ENCODE data around the gene PECR. TPM values are rescaled to one million over a fixed set of nuclear protein-coding genes. Genes with fewer than 3 reads are reported as not detected.

The PECR gene
- total and polyA plus RNA-seq, 10 of the 15 experiments (the other 5 are each of a cell fraction or from before 2014, with no cell fraction given): 7.6 to 37.4 (median 25.7) TPM

GRCh38 chr2:216066230-216066629, 15.4 kb downstream of the PECR start:
- CTCF ChIA-PET: interaction anchor here (1.0 to 1.3 kb wide), 2 partner anchors 18 to 32 kb away, joined by 3 read pairs; no protein-coding TSS in a partner anchor
- no peak overlapping the region for H3K4me2 ChIP-seq (ENCODE audit: control insufficient read depth, insufficient read depth)
- H3K79me2 ChIP-seq (ENCODE audit: control insufficient read depth, insufficient read depth, low read length): no peaks in the 10 kb centered on the region
- H3K9ac ChIP-seq (ENCODE audit: control insufficient read depth, insufficient read depth, low read length): no peak overlapping the region
- no peaks in the 10 kb centered on the region for H3K4me1 ChIP-seq (ENCODE audit: control insufficient read depth, insufficient read depth, low read length)
- no peaks in the 10 kb centered on the region for H4K20me1 ChIP-seq (ENCODE audit: control insufficient read depth, insufficient read depth)
- no peak overlapping the region for H2AFZ ChIP-seq (ENCODE audit: control insufficient read depth, low read depth, low read length)
- DNase-seq (ENCODE audit: low read depth, low spot score) (no peak), FAIRE-seq (no peak), ATAC-seq (no peak)
- BruUV-seq (replicated peaks): no TSS peak
- 78% methylated on average over 5 of the region's 5 CpGs for WGBS (ENCODE audit: insufficient coverage, insufficient replicate concordance, low lambda C conversion rate, missing lambda C conversion rate)
- no peak for TF ChIP-seq SMC3 (IDR thresholded peaks at IDR 0.05; ENCODE audit: borderline replicate concordance, low read length)
- TF ChIP-seq GABPA (IDR thresholded peaks at IDR 0.05; ENCODE audit: low read depth): no peak
- no peak for TF ChIP-seq NRF1 (conservative IDR thresholded peaks at IDR 0.05; ENCODE audit: low read depth, low read length)
- no peak for TF ChIP-seq CBFB (IDR thresholded peaks at IDR 0.05; ENCODE audit: low read depth)
- no peak for TF ChIP-seq CHD4 (IDR thresholded peaks at IDR 0.05)
- no peak for TF ChIP-seq ZNF274 (IDR thresholded peaks at IDR 0.05; ENCODE audit: insufficient read depth, insufficient read length)
- no peak for TF ChIP-seq RB1 (IDR thresholded peaks at IDR 0.05; ENCODE audit: borderline replicate concordance)
- no peak for TF ChIP-seq ZBED1 (IDR thresholded peaks at IDR 0.05; ENCODE audit: borderline replicate concordance)
- TF ChIP-seq ASH2L (IDR thresholded peaks at IDR 0.05; ENCODE audit: borderline replicate concordance, low read depth): no peak
- TF ChIP-seq ZNF207 (IDR thresholded peaks at IDR 0.05; ENCODE audit: borderline replicate concordance): no peak
- no peaks in the 10 kb centered on the region for H3K9me3 ChIP-seq (replicated peaks; ENCODE audit: control insufficient read depth, insufficient read depth, low read length)
- RAD21 ChIA-PET (ENCODE audit: unreplicated experiment): no interaction called here
- POLR2A ChIA-PET: interaction anchor here (0.5 to 0.6 kb wide), 2 partner anchors 31 to 143 kb away, joined by 3 read pairs; no protein-coding TSS in a partner anchor
- intact Hi-C loops (cut with micrococcal nuclease; ENCODE audit: unreplicated experiment) (no loop called here), in situ Hi-C loops (cut with MboI) (no loop called here)
- SMC1A ChIA-PET (ENCODE audit: uncharacterized antibody, unreplicated experiment): interaction anchor here (1.4 to 1.8 kb wide), 2 partner anchors 32 to 44 kb away, joined by 3 to 7 read pairs; no protein-coding TSS in a partner anchor
- no peak overlapping the region for H3K4me3 ChIP-seq
- 0 out of 4 replicates have a peak, but pooled peaks cover 0 to 6% of the 10 kb centered on the region in 2 experiments for H3K36me3 ChIP-seq (ENCODE audit: control insufficient read depth in 2 of 2, insufficient read depth in 2 of 2, low read length in 1 of 2)
- no peak overlapping the region for H3K27ac ChIP-seq (ENCODE audit: control insufficient read depth, insufficient read depth)
- no peaks in the 10 kb centered on the region for H3K27me3 ChIP-seq (replicated peaks in 1 of 2; ENCODE audit: control insufficient read depth in 2 of 2, insufficient read depth in 2 of 2, low read length in 1 of 2)

Data from GM12878 (cell line).